Brain microvascular endothelial cell (primary cell): ENCODE results near the gene ANO1.

Experiments
- DNase-seq: peaks from one replicate; pipeline ENCODE4 v3.0.0-alpha.2; 2020
- H3K27ac ChIP-seq: fragments of 250-450 bp; sonication (Bioruptor Pico); 2 replicates; pipeline ENCODE4 v1.5.1; 2020; ENCODE audit warnings: mild to moderate bottlenecking, moderate library complexity
- H3K27me3 ChIP-seq: fragments of 250-450 bp; sonication (Bioruptor Pico); replicated peaks from 2 replicates; pipeline ENCODE4 v1.5.1; 2020; ENCODE audit warnings: mild to moderate bottlenecking
- H3K36me3 ChIP-seq: fragments of 250-450 bp; sonication (Bioruptor Pico); replicated peaks from 2 replicates; pipeline ENCODE4 v1.5.1; 2020; ENCODE audit warnings: mild to moderate bottlenecking
- H3K4me3 ChIP-seq: 2 replicates; pipeline ENCODE4 v1.5.1; 2011; ENCODE audit warnings: low read depth, mild to moderate bottlenecking, control low read depth, low read length, moderate library complexity
- CTCF ChIP-seq: IDR thresholded peaks from 2 replicates; pipeline ENCODE4 v1.5.1; 2011; ENCODE audit warnings: low read depth, mild to moderate bottlenecking, moderate library complexity, low read length, control low read depth, inconsistent platforms; ENCODE audit errors: missing control alignments
- in situ Hi-C: cut with HindIII; loops from 2 replicates; pipeline ENCODE4 v1.10.0; 2017; ENCODE audit warnings: low sequenced_read_pairs, low pct_ligation_motif_present

Gene ANO1

GRCh38 chr11:70100280-70100603 lies 22.1 kb downstream of the ANO1 start:
- H3K27me3 ChIP-seq: no peaks in the 10 kb centered on the region
- H3K27ac ChIP-seq: no peak overlapping the region
- no peak for DNase-seq
- in situ Hi-C loops: no loop called here
- no peaks in the 10 kb centered on the region for H3K36me3 ChIP-seq
- TF ChIP-seq CTCF: no peak
- no peak overlapping the region for H3K4me3 ChIP-seq

- in situ Hi-C loops: no loop called here
Observed at GRCh38 chr11:70100791-70101190, 22.7 kb downstream of the ANO1 start.

GRCh38 chr11:70103256-70103975 lies 25.3 kb downstream of the ANO1 start:
- no peak for TF ChIP-seq CTCF
- no peaks in the 10 kb centered on the region for H3K36me3 ChIP-seq
- in situ Hi-C loops: no loop called here
- no peak overlapping the region for H3K27ac ChIP-seq
- H3K4me3 ChIP-seq: no peak overlapping the region
- peaks cover 4% of the 10 kb centered on the region for H3K27me3 ChIP-seq
- DNase-seq: no peak

More at GRCh38 chr11:70100791-70101190, 22.7 kb downstream of the ANO1 start:
- Histone ChIP-seq H3K27me3 (no peaks in the 10 kb centered on the region), H3K36me3 (no peaks in the 10 kb centered on the region), H3K27ac (no peak overlapping the region), H3K4me3 (no peak overlapping the region)
- no peak for TF ChIP-seq CTCF
- no peak for DNase-seq

- in situ Hi-C loops: no loop called here
- TF ChIP-seq CTCF: no peak
- Histone ChIP-seq H3K27me3 (peaks cover 11% of the 10 kb centered on the region), H3K4me3 (no peak overlapping the region), H3K36me3 (no peaks in the 10 kb centered on the region), H3K27ac (no peak overlapping the region)
- no peak for DNase-seq
Observed at GRCh38 chr11:70104419-70104818, 26.3 kb downstream of the ANO1 start.

DNA sequence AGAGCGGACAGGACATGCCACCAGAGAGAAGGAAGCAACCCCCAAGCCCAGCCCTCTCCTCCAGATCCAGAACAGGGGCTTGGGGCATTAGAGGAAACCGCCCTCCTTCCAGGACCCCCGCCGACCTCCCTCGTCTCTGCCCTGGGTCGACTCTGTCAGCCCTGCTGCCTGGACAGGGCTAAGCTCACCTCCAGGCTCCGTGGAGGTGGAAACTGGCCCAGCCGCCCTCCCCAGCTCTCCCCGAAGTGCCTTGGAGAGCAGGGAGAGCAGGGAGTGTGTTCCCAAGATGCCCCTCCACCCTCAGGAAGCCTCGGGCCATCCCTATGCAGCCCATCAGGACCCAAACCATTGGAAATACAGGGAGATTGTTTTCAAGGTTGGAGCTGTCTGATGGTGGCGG lies 26.8 kb downstream of the ANO1 start:
- no peak for TF ChIP-seq CTCF
- in situ Hi-C loops: no loop called here

GRCh38 chr11:70105369-70105754 lies 27.2 kb downstream of the ANO1 start:
- DNase-seq: no peak
- Histone ChIP-seq H3K27me3 (peaks cover 11% of the 10 kb centered on the region), H3K4me3 (no peak overlapping the region), H3K27ac (no peak overlapping the region), H3K36me3 (no peaks in the 10 kb centered on the region)
- in situ Hi-C loops: no loop called here
- TF ChIP-seq CTCF: no peak

More for the DNA sequence above, 26.8 kb downstream of the ANO1 start:
- peaks cover 11% of the 10 kb centered on the region for H3K27me3 ChIP-seq
- no peak for DNase-seq
- no peaks in the 10 kb centered on the region for H3K36me3 ChIP-seq
- H3K4me3 ChIP-seq: no peak overlapping the region
- H3K27ac ChIP-seq: no peak overlapping the region
